Retinal pigment epithelial cell (primary cell): ENCODE data around the gene PDIA5.

Source experiments
- DNase-seq: peaks from one replicate; pipeline ENCODE4 v3.0.0-alpha.2; 2010; ENCODE audit warnings: low read depth
- H3K4me3 ChIP-seq: 2 replicates; pipeline ENCODE4 v1.5.1; 2011; ENCODE audit warnings: mild to moderate bottlenecking, low read length, control low read depth, moderate library complexity
- CTCF ChIP-seq: conservative IDR thresholded peaks from 2 replicates; pipeline ENCODE4 v1.5.1; 2011; ENCODE audit warnings: low read depth, low read length, control low read depth, inconsistent platforms

Gene PDIA5

GRCh38 chr3:123024056-123024455 lies 42.8 kb upstream of the PDIA5 start:
- TF ChIP-seq CTCF: no peak
- no peak overlapping the region for H3K4me3 ChIP-seq
- DNase-seq: no peak

GRCh38 chr3:123025642-123026521 lies 40.9 kb upstream of the PDIA5 start:
- peak overlapping the region; percentile 44 for H3K4me3 ChIP-seq
- TF ChIP-seq CTCF: no peak
- DNase-seq: no peak

- DNase-seq: no peak
- peak overlapping the region; percentile 44 for H3K4me3 ChIP-seq
- TF ChIP-seq CTCF: no peak
Measured at GRCh38 chr3:123026565-123027291, 40.1 kb upstream of the PDIA5 start.

- H3K4me3 ChIP-seq: peak within 1 kb of the TSS; percentile 44
- TF ChIP-seq CTCF: no peak
- no peak for DNase-seq
Measured at GRCh38 chr3:123027292-123028232, 39.3 kb upstream of the PDIA5 start, which contains the start of gene SEMA5B. Gene SEMA5B, minus strand, starts transcription at chr3:123027763. Its CDS starts 66,500 bp downstream, at chr3:122961263.

GRCh38 chr3:123028233-123028828 lies 38.5 kb upstream of the PDIA5 start:
- peak overlapping the region; percentile 41 for H3K4me3 ChIP-seq
- peak; percentile 53 for TF ChIP-seq CTCF
- peak; percentile 28 for DNase-seq

- TF ChIP-seq CTCF: no peak
- no peak for DNase-seq
- H3K4me3 ChIP-seq: no peak overlapping the region
Measured at GRCh38 chr3:123031051-123031450, 35.8 kb upstream of the PDIA5 start.
